PC-9 (cell line): Measurements from ENCODE around the gene ATAD3C.
"Not testable (repeated sequence)": the region's sequence is repeated elsewhere in the genome, so short reads cannot be mapped to it uniquely, and the experiment has no call there.

Experiments used
- CTCF ChIP-seq: fragments of 200-600 bp; sonication (generic); conservative IDR thresholded peaks from 2 replicates; pipeline ENCODE4 v1.6.1; 2017; ENCODE audit warnings: mixed run types, antibody characterized with exemption, mild to moderate bottlenecking, moderate library complexity
- EZH2 ChIP-seq: fragments of 200-600 bp; sonication (generic); IDR thresholded peaks from 2 replicates; pipeline ENCODE4 v1.8.0; 2017; ENCODE audit warnings: antibody characterized with exemption, low read depth

GRCh38 chr1:1505801-1506200, 56.3 kb downstream of the ATAD3C start:
- not testable (repeated sequence) for TF ChIP-seq CTCF, EZH2
